ENCODE results near the gene TNFRSF13B. TPM values are rescaled to one million over a fixed set of nuclear protein-coding genes. Genes with fewer than 3 reads are reported as not detected.

TNFRSF13B gene
- total and polyA plus RNA-seq, 10 of the 15 experiments (the other 5 are each of a cell fraction or from before 2014, with no cell fraction given), result 15.5 to 231 (median 119) TPM

DNA sequence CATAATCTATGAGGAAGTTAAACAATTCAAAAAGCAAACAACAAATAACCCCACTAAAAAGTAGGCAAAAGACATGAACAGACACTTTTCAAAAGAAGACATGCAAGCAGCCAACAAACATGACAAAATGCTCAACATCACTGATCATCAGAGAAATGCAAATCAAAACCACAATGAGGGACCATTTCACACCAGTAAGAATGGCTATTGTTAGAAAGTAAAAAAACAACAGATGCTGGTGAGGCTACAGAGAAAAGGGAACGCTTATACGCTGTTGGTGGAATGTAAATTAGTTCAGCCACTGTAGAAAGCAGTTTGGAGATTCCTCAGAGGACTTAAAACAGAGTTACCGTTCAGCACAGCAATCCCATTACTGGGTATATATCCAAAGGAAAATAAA, 24.4 kb downstream of the TNFRSF13B start (continued):
- TF ChIP-seq, protein P1, sequence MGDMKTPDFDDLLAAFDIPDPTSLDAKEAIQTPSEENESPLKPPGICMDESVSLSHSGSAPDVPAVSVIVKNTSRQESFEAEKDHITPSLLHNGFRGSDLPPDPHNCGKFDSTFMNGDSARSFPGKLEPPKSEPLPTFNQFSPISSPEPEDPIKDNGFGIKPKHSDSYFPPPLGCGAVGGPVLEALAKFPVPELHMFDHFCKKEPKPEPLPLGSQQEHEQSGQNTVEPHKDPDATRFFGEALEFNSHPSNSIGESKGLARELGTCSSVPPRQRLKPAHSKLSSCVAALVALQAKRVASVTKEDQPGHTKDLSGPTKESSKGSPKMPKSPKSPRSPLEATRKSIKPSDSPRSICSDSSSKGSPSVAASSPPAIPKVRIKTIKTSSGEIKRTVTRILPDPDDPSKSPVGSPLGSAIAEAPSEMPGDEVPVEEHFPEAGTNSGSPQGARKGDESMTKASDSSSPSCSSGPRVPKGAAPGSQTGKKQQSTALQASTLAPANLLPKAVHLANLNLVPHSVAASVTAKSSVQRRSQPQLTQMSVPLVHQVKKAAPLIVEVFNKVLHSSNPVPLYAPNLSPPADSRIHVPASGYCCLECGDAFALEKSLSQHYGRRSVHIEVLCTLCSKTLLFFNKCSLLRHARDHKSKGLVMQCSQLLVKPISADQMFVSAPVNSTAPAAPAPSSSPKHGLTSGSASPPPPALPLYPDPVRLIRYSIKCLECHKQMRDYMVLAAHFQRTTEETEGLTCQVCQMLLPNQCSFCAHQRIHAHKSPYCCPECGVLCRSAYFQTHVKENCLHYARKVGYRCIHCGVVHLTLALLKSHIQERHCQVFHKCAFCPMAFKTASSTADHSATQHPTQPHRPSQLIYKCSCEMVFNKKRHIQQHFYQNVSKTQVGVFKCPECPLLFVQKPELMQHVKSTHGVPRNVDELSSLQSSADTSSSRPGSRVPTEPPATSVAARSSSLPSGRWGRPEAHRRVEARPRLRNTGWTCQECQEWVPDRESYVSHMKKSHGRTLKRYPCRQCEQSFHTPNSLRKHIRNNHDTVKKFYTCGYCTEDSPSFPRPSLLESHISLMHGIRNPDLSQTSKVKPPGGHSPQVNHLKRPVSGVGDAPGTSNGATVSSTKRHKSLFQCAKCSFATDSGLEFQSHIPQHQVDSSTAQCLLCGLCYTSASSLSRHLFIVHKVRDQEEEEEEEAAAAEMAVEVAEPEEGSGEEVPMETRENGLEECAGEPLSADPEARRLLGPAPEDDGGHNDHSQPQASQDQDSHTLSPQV (IDR thresholded peaks at IDR 0.05), result no peak
- TF ChIP-seq KDM1A (IDR thresholded peaks at IDR 0.05; ENCODE audit: borderline replicate concordance), result no peak
- TF ChIP-seq RFX5 (IDR thresholded peaks at IDR 0.05; ENCODE audit: low read depth, low read length), result no peak
- TF ChIP-seq SREBF2 (IDR thresholded peaks at IDR 0.05; ENCODE audit: low read length), result no peak
- TF ChIP-seq, protein P2, sequence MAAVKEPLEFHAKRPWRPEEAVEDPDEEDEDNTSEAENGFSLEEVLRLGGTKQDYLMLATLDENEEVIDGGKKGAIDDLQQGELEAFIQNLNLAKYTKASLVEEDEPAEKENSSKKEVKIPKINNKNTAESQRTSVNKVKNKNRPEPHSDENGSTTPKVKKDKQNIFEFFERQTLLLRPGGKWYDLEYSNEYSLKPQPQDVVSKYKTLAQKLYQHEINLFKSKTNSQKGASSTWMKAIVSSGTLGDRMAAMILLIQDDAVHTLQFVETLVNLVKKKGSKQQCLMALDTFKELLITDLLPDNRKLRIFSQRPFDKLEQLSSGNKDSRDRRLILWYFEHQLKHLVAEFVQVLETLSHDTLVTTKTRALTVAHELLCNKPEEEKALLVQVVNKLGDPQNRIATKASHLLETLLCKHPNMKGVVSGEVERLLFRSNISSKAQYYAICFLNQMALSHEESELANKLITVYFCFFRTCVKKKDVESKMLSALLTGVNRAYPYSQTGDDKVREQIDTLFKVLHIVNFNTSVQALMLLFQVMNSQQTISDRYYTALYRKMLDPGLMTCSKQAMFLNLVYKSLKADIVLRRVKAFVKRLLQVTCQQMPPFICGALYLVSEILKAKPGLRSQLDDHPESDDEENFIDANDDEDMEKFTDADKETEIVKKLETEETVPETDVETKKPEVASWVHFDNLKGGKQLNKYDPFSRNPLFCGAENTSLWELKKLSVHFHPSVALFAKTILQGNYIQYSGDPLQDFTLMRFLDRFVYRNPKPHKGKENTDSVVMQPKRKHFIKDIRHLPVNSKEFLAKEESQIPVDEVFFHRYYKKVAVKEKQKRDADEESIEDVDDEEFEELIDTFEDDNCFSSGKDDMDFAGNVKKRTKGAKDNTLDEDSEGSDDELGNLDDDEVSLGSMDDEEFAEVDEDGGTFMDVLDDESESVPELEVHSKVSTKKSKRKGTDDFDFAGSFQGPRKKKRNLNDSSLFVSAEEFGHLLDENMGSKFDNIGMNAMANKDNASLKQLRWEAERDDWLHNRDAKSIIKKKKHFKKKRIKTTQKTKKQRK (IDR thresholded peaks at IDR 0.05; ENCODE audit: low read depth, low read length), result 0 out of 2 replicates have a peak, but pooled peaks have one; percentile 5
- peak in 1 of 2 experiments; percentile 23; a peak in 1 of 4 replicates for TF ChIP-seq BHLHE40 (IDR thresholded peaks at IDR 0.05; ENCODE audit: borderline replicate concordance in 1 of 2, low read depth in 2 of 2, low read length in 1 of 2)
- TF ChIP-seq PML (IDR thresholded peaks at IDR 0.05; ENCODE audit: low read length), result no peak
- no peak for TF ChIP-seq ZBED1 (IDR thresholded peaks at IDR 0.05; ENCODE audit: borderline replicate concordance)
- no peak for TF ChIP-seq BRCA1 (IDR thresholded peaks at IDR 0.05; ENCODE audit: low read depth, low read length)
- TF ChIP-seq CHD4 (IDR thresholded peaks at IDR 0.05), result no peak
- no peak for TF ChIP-seq MYB (IDR thresholded peaks at IDR 0.05; ENCODE audit: borderline replicate concordance, low read depth, low read length)
- peak; percentile 36; the same call in 1 of the 2 replicates for TF ChIP-seq CREM (IDR thresholded peaks at IDR 0.05; ENCODE audit: low read depth)
- no peak for TF ChIP-seq SP1 (IDR thresholded peaks at IDR 0.05; ENCODE audit: low read depth, low read length)
- TF ChIP-seq GABPA (IDR thresholded peaks at IDR 0.05; ENCODE audit: low read depth), result no peak
- TF ChIP-seq, protein P3, sequence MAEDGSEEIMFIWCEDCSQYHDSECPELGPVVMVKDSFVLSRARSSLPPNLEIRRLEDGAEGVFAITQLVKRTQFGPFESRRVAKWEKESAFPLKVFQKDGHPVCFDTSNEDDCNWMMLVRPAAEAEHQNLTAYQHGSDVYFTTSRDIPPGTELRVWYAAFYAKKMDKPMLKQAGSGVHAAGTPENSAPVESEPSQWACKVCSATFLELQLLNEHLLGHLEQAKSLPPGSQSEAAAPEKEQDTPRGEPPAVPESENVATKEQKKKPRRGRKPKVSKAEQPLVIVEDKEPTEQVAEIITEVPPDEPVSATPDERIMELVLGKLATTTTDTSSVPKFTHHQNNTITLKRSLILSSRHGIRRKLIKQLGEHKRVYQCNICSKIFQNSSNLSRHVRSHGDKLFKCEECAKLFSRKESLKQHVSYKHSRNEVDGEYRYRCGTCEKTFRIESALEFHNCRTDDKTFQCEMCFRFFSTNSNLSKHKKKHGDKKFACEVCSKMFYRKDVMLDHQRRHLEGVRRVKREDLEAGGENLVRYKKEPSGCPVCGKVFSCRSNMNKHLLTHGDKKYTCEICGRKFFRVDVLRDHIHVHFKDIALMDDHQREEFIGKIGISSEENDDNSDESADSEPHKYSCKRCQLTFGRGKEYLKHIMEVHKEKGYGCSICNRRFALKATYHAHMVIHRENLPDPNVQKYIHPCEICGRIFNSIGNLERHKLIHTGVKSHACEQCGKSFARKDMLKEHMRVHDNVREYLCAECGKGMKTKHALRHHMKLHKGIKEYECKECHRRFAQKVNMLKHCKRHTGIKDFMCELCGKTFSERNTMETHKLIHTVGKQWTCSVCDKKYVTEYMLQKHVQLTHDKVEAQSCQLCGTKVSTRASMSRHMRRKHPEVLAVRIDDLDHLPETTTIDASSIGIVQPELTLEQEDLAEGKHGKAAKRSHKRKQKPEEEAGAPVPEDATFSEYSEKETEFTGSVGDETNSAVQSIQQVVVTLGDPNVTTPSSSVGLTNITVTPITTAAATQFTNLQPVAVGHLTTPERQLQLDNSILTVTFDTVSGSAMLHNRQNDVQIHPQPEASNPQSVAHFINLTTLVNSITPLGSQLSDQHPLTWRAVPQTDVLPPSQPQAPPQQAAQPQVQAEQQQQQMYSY (CRISPR knock-in tag; IDR thresholded peaks at IDR 0.05), result no peak
- TF ChIP-seq, protein P4, sequence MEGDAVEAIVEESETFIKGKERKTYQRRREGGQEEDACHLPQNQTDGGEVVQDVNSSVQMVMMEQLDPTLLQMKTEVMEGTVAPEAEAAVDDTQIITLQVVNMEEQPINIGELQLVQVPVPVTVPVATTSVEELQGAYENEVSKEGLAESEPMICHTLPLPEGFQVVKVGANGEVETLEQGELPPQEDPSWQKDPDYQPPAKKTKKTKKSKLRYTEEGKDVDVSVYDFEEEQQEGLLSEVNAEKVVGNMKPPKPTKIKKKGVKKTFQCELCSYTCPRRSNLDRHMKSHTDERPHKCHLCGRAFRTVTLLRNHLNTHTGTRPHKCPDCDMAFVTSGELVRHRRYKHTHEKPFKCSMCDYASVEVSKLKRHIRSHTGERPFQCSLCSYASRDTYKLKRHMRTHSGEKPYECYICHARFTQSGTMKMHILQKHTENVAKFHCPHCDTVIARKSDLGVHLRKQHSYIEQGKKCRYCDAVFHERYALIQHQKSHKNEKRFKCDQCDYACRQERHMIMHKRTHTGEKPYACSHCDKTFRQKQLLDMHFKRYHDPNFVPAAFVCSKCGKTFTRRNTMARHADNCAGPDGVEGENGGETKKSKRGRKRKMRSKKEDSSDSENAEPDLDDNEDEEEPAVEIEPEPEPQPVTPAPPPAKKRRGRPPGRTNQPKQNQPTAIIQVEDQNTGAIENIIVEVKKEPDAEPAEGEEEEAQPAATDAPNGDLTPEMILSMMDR (IDR thresholded peaks at IDR 0.05 in 2 of 3, conservative IDR thresholded peaks at IDR 0.05 in 1 of 3; ENCODE audit: control insufficient read depth in 2 of 3, extremely low read depth in 1 of 3, insufficient read depth in 1 of 3, low read depth in 3 of 3, low read length in 3 of 3), result no peak
